Stimulated activated naive B cell treated with anti-CD40 and anti-IgM and Interleukin-4, amounts not matched to agents 10 μg/mL and 1 μg/mL and 100 μg/mL, for 72 hours (primary cell): ENCODE data around the gene FCAMR.
A peak's percentile ranks its signal among the peaks of the same experiment; 100 is the strongest.

Experiments
- ATAC-seq, 2 donors: fragments of 150-1000 bp; cut with Tn5 transposase; replicated peaks; 2 replicates each; pipeline ENCODE4 v1.10.0; 2021; ENCODE audit warnings: moderate library complexity in 1 of 2
- DNase-seq: peaks from one replicate; pipeline ENCODE4 v3.0.0; 2021
- H3K27ac Mint-ChIP-seq: one replicate; pipeline ENCODE4 v1.8.0; 2022; ENCODE audit warnings: mild to moderate bottlenecking, mixed read lengths
- H3K27me3 Mint-ChIP-seq, 2 donors: one replicate each; pipeline ENCODE4 v1.8.0; 2022; ENCODE audit warnings: mixed read lengths in 2 of 2
- H3K36me3 Mint-ChIP-seq, 2 donors: one replicate each; pipeline ENCODE4 v1.8.0; 2022; ENCODE audit warnings: mixed read lengths in 2 of 2, mild to moderate bottlenecking in 1 of 2
- H3K4me1 Mint-ChIP-seq, 2 donors: one replicate each; pipeline ENCODE4 v1.8.0; 2022; ENCODE audit warnings: mixed read lengths in 2 of 2, mild to moderate bottlenecking in 1 of 2
- H3K4me3 Mint-ChIP-seq, 2 donors: one replicate each; pipeline ENCODE4 v1.8.0; 2022; ENCODE audit warnings: mild to moderate bottlenecking in 2 of 2, mixed read lengths in 2 of 2, moderate library complexity in 1 of 2
- H3K9me3 Mint-ChIP-seq, 2 donors: one replicate each; pipeline ENCODE4 v1.8.0; 2022; ENCODE audit warnings: mixed read lengths in 2 of 2, mild to moderate bottlenecking in 1 of 2

The FCAMR gene

DNA sequence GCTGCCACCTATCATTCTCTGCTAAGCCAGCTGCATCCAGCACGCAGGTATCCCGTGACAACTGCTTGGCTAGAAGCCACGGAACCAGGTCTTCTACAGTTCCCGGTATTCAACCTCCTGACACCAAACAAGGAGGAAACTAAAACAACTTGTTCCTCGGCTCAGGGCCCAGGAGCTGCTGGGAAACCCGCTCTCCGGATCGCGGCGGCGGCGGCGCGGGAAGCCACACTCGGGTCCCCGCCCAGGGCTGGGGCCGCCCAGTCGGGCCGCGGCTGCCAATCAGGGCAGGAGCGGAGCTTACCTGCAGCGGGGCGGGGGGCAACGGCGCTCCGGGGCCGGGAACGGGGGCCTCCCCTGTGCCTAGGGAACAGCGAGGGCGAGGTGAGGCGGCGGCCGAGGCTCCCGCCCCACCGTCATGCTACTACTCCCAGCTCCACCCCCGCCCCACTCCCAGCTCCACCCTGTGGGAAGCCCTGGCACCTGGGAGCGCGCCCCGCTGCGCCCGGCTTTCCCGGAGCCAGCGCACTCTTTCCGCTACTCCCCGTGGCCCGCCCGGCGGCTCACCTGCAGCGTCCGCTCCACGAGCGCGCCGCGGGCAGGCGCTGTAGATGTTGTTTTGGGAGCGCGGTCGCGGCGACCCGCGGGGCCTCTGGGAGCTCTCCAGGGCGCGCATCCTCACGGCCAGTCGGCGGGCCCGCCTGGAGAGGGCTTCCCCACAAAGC is 60.9 kb downstream of the FCAMR start:
- Mint-ChIP-seq H3K36me3 (peaks cover 56 to 79% of the 10 kb centered on the region in 2 donors), H3K27ac (peak overlapping the region; percentile 86), H3K4me3 (peak overlapping the region; percentile 64 to 76), H3K9me3 (no peaks in the 10 kb centered on the region), H3K27me3 (no peaks in the 10 kb centered on the region), H3K4me1 (peaks cover 78 to 94% of the 10 kb centered on the region in 2 donors)
- ATAC-seq = peak; percentile 5 to 22
- DNase-seq = no peak

DNA sequence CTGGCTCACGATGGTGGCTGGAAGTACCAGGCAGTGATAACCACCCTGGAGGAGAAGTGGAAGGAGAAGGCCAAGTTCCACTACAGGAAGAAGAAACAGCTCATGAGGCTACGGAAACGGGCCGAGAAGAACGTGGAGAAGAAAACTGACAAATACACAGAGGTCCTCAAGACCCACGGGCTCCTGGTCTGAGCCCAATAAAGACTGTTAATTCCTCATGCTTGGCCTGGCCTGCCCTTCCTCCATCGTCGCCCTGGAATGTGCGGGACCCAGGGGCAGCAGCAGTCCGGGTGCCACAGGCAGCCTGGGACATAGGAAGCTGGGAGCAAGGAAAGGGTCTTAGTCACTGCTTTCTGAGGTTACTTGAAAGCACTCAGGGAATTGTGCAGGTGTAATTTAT is 62.2 kb downstream of the FCAMR start:
- no peak for ATAC-seq
- peak overlapping the region; percentile 82 for H3K27ac Mint-ChIP-seq
- no peaks in the 10 kb centered on the region for H3K9me3 Mint-ChIP-seq
- H3K36me3 Mint-ChIP-seq = peaks cover 61 to 79% of the 10 kb centered on the region in 2 donors
- no peak for DNase-seq
- H3K4me1 Mint-ChIP-seq = peaks cover 71 to 94% of the 10 kb centered on the region in 2 donors
- no peaks in the 10 kb centered on the region for H3K27me3 Mint-ChIP-seq
- H3K4me3 Mint-ChIP-seq = peak overlapping the region; percentile 37 to 58
